K562 (cell line): ENCODE results near the gene C19orf85. TPM values are rescaled to one million over a fixed set of nuclear protein-coding genes. Genes with fewer than 3 reads are reported as not detected.
A peak's percentile ranks its signal among the peaks of the same experiment; 100 is the strongest.

Experiments
- ARID4B ChIP-seq: sonication (generic); formaldehyde crosslinking; IDR thresholded peaks from 2 replicates; pipeline ENCODE4 v1.8.0; 2022; ENCODE audit warnings: mild to moderate bottlenecking, missing genetic modification reagents
- CTCF ChIP-seq, 3 experiments: IDR thresholded peaks in 2 of 3; conservative IDR thresholded peaks in 1 of 3; 2 replicates each; pipeline ENCODE4 v1.5.1; 2011 to 2012; ENCODE audit warnings: low read length in 3 of 3, mild to moderate bottlenecking in 3 of 3, control low read depth in 2 of 3, improper control_type of control experiment in 1 of 3, inconsistent platforms in 1 of 3, low read depth in 1 of 3, mixed read lengths in 1 of 3, moderate library complexity in 1 of 3; ENCODE audit not compliant: insufficient read depth in 2 of 3
- polyA plus RNA-seq, 8 experiments: library from polyadenylated mRNA; depleted of rRNA in 4 of 8; stranded (reverse) in 5 of 8; unstranded in 3 of 8; fragments of >200 nt; fragmentation: Nextera tagmentation in 2 of 8; fragmentation: Illumina TruSeq in 1 of 8; extraction: Ambion mirVana in 2 of 8; extraction: Trizol in 1 of 8; gene quantifications; 2 replicates each; pipeline versions ENCODE4 v1.2.1 to v1.2.3, GENCODE V29; 2011 to 2014; ENCODE audit warnings: inconsistent platforms in 1 of 8, missing spikeins in 1 of 8
- total RNA-seq, 7 experiments: library from RNA; depleted of rRNA in 6 of 7; stranded (reverse); fragments of >200 nt in 6 of 7; fragmentation: Illumina TruSeq in 2 of 7; extraction: Trizol in 2 of 7; gene quantifications; 2 replicates each; pipeline versions ENCODE4 v1.2.1 to v1.2.3, GENCODE V29; 2011 to 2021; ENCODE audit warnings: low replicate concordance in 1 of 7

Gene C19orf85
- total and polyA plus RNA-seq, 9 of the 15 experiments (the other 6 are each of a cell fraction or from before 2014, with no cell fraction given), result not detected

GRCh38 chr19:55418185-55418584, 46.4 kb downstream of the C19orf85 start (continued):
- TF ChIP-seq ARID4B (CRISPR knock-in tag) (peak; percentile 51; the same call in 1 of the 2 replicates), CTCF (IDR thresholded peaks at IDR 0.05 in 2 of 3, conservative IDR thresholded peaks at IDR 0.05 in 1 of 3; ENCODE audit: insufficient read depth in 2 of 3, low read depth in 1 of 3, low read length in 3 of 3) (peak; percentile 76 to 92 (median 82))

Other genes starting within 250 kb of the C19orf85 start
Only the 7 nearest of the 30 such genes appear.
- gene UBE2S, start 57.0 kb downstream of the C19orf85 start, total RNA-seq (2014; rRNA removed), result 959 and 1,305 TPM in 2 replicates
- 35.0 and 65.5 TPM in 2 replicates for gene UBE2S, start 57.0 kb downstream of the C19orf85 start, total RNA-seq (2014; rRNA removed; fragmentation: Illumina TruSeq; extraction: Trizol)
- gene UBE2S, start 57.0 kb downstream of the C19orf85 start, total RNA-seq (2015; rRNA removed; fragmentation: Illumina TruSeq; extraction: Trizol), result 97.3 and 100 TPM in 2 replicates
- gene UBE2S, start 57.0 kb downstream of the C19orf85 start, total RNA-seq (2021), result 390 and 411 TPM in 2 replicates
- 157 and 191 TPM in 2 replicates for gene UBE2S, start 57.0 kb downstream of the C19orf85 start, polyA plus RNA-seq (2011; rRNA removed)
- gene UBE2S, start 57.0 kb downstream of the C19orf85 start, polyA plus RNA-seq (2014; fragmentation: Illumina TruSeq; extraction: Trizol), result 242 and 275 TPM in 2 replicates
- 1 to 10 TPM; 1.5 to 1.6 TPM for gene UBE2S, start 57.0 kb downstream of the C19orf85 start, polyA plus RNA-seq (2014; fragmentation: Nextera tagmentation; extraction: Ambion mirVana)
- 332 and 771 TPM in 2 replicates for gene UBE2S, start 57.0 kb downstream of the C19orf85 start, polyA plus RNA-seq (2014; rRNA removed)
- gene SHISA7, start 21.5 kb downstream of the C19orf85 start, total RNA-seq (2014; rRNA removed), result 0.05 and 0.08 TPM in 2 replicates
- gene SHISA7, start 21.5 kb downstream of the C19orf85 start, total RNA-seq (2014; rRNA removed; fragmentation: Illumina TruSeq; extraction: Trizol), result 0.04 and 0.13 TPM in 2 replicates
- gene SHISA7, start 21.5 kb downstream of the C19orf85 start, total RNA-seq (2015; rRNA removed; fragmentation: Illumina TruSeq; extraction: Trizol), result 0.07 and 0.08 TPM in 2 replicates
- 0.34 and 0.40 TPM in 2 replicates for gene SHISA7, start 21.5 kb downstream of the C19orf85 start, total RNA-seq (2021)
- 0.04 and 0.07 TPM in 2 replicates for gene SHISA7, start 21.5 kb downstream of the C19orf85 start, polyA plus RNA-seq (2011; rRNA removed)
- gene SHISA7, start 21.5 kb downstream of the C19orf85 start, polyA plus RNA-seq (2014; fragmentation: Illumina TruSeq; extraction: Trizol), result 0.36 TPM in 2 replicates
- gene SHISA7, start 21.5 kb downstream of the C19orf85 start, polyA plus RNA-seq (2014; fragmentation: Nextera tagmentation; extraction: Ambion mirVana), result under 1 TPM; 0.01 to 0.03 TPM
- gene SHISA7, start 21.5 kb downstream of the C19orf85 start, polyA plus RNA-seq (2014; rRNA removed), result 0.08 and 0.18 TPM in 2 replicates
- 229 and 491 TPM in 2 replicates for gene ISOC2, start 3.1 kb downstream of the C19orf85 start, total RNA-seq (2014; rRNA removed)
- 16.7 and 26.3 TPM in 2 replicates for gene ISOC2, start 3.1 kb downstream of the C19orf85 start, total RNA-seq (2014; rRNA removed; fragmentation: Illumina TruSeq; extraction: Trizol)
- 99.3 and 105 TPM in 2 replicates for gene ISOC2, start 3.1 kb downstream of the C19orf85 start, total RNA-seq (2015; rRNA removed; fragmentation: Illumina TruSeq; extraction: Trizol)
- gene ISOC2, start 3.1 kb downstream of the C19orf85 start, total RNA-seq (2021), result 135 and 150 TPM in 2 replicates
- 58.3 and 94.6 TPM in 2 replicates for gene ISOC2, start 3.1 kb downstream of the C19orf85 start, polyA plus RNA-seq (2011; rRNA removed)
- gene ISOC2, start 3.1 kb downstream of the C19orf85 start, polyA plus RNA-seq (2014; fragmentation: Illumina TruSeq; extraction: Trizol), result 52.8 and 117 TPM in 2 replicates
- gene ISOC2, start 3.1 kb downstream of the C19orf85 start, polyA plus RNA-seq (2014; fragmentation: Nextera tagmentation; extraction: Ambion mirVana), result 1 to 10 TPM; 1.2 to 6.2 TPM
- gene ISOC2, start 3.1 kb downstream of the C19orf85 start, polyA plus RNA-seq (2014; rRNA removed), result 172 and 196 TPM in 2 replicates
- 3.7 and 5.7 TPM in 2 replicates for gene ZNF628, start 11.9 kb upstream of the C19orf85 start, total RNA-seq (2014; rRNA removed)
- gene ZNF628, start 11.9 kb upstream of the C19orf85 start, total RNA-seq (2014; rRNA removed; fragmentation: Illumina TruSeq; extraction: Trizol), result not detected in 2 replicates
- 0.76 and 1.5 TPM in 2 replicates for gene ZNF628, start 11.9 kb upstream of the C19orf85 start, total RNA-seq (2015; rRNA removed; fragmentation: Illumina TruSeq; extraction: Trizol)
- gene ZNF628, start 11.9 kb upstream of the C19orf85 start, total RNA-seq (2021), result 12.9 and 13.6 TPM in 2 replicates
- 0.18 and 0.37 TPM in 2 replicates for gene ZNF628, start 11.9 kb upstream of the C19orf85 start, polyA plus RNA-seq (2011; rRNA removed)
- 0.13 and 1.1 TPM in 2 replicates for gene ZNF628, start 11.9 kb upstream of the C19orf85 start, polyA plus RNA-seq (2014; fragmentation: Illumina TruSeq; extraction: Trizol)
- not detected for gene ZNF628, start 11.9 kb upstream of the C19orf85 start, polyA plus RNA-seq (2014; fragmentation: Nextera tagmentation; extraction: Ambion mirVana)
- gene ZNF628, start 11.9 kb upstream of the C19orf85 start, polyA plus RNA-seq (2014; rRNA removed), result 3.7 and 6.4 TPM in 2 replicates
- gene NAT14, start 20.4 kb upstream of the C19orf85 start, total RNA-seq (2014; rRNA removed), result 43.8 and 46.5 TPM in 2 replicates
- gene NAT14, start 20.4 kb upstream of the C19orf85 start, total RNA-seq (2014; rRNA removed; fragmentation: Illumina TruSeq; extraction: Trizol), result 14.4 and 21.6 TPM in 2 replicates
- gene NAT14, start 20.4 kb upstream of the C19orf85 start, total RNA-seq (2015; rRNA removed; fragmentation: Illumina TruSeq; extraction: Trizol), result 25.3 and 25.7 TPM in 2 replicates
- 70.6 and 77.0 TPM in 2 replicates for gene NAT14, start 20.4 kb upstream of the C19orf85 start, total RNA-seq (2021)
- 30.3 and 44.3 TPM in 2 replicates for gene NAT14, start 20.4 kb upstream of the C19orf85 start, polyA plus RNA-seq (2011; rRNA removed)
- gene NAT14, start 20.4 kb upstream of the C19orf85 start, polyA plus RNA-seq (2014; fragmentation: Illumina TruSeq; extraction: Trizol), result 26.7 and 33.2 TPM in 2 replicates
- gene NAT14, start 20.4 kb upstream of the C19orf85 start, polyA plus RNA-seq (2014; fragmentation: Nextera tagmentation; extraction: Ambion mirVana), result 1 to 10 TPM; 2.4 to 4.6 TPM
- gene NAT14, start 20.4 kb upstream of the C19orf85 start, polyA plus RNA-seq (2014; rRNA removed), result 61.7 and 62.8 TPM in 2 replicates
- gene SSC5D, start 23.7 kb upstream of the C19orf85 start, total RNA-seq (2014; rRNA removed), result 0.14 and 0.20 TPM in 2 replicates
- gene SSC5D, start 23.7 kb upstream of the C19orf85 start, total RNA-seq (2014; rRNA removed; fragmentation: Illumina TruSeq; extraction: Trizol), result 0.03 and 0.04 TPM in 2 replicates
- 0.15 and 0.18 TPM in 2 replicates for gene SSC5D, start 23.7 kb upstream of the C19orf85 start, total RNA-seq (2015; rRNA removed; fragmentation: Illumina TruSeq; extraction: Trizol)
- gene SSC5D, start 23.7 kb upstream of the C19orf85 start, total RNA-seq (2021), result 0.67 and 0.71 TPM in 2 replicates
- 0.07 and 0.12 TPM in 2 replicates for gene SSC5D, start 23.7 kb upstream of the C19orf85 start, polyA plus RNA-seq (2011; rRNA removed)
- 0.19 TPM in 2 replicates for gene SSC5D, start 23.7 kb upstream of the C19orf85 start, polyA plus RNA-seq (2014; fragmentation: Illumina TruSeq; extraction: Trizol)
- gene SSC5D, start 23.7 kb upstream of the C19orf85 start, polyA plus RNA-seq (2014; fragmentation: Nextera tagmentation; extraction: Ambion mirVana), result not detected
- 0.08 and 0.09 TPM in 2 replicates for gene SSC5D, start 23.7 kb upstream of the C19orf85 start, polyA plus RNA-seq (2014; rRNA removed)
- not detected in 2 replicates for gene SBK2, start 72.4 kb upstream of the C19orf85 start, total RNA-seq (2014; rRNA removed)
- gene SBK2, start 72.4 kb upstream of the C19orf85 start, total RNA-seq (2014; rRNA removed; fragmentation: Illumina TruSeq; extraction: Trizol), result not detected in 2 replicates
- not detected in 2 replicates for gene SBK2, start 72.4 kb upstream of the C19orf85 start, total RNA-seq (2015; rRNA removed; fragmentation: Illumina TruSeq; extraction: Trizol)
- not detected in 2 replicates for gene SBK2, start 72.4 kb upstream of the C19orf85 start, total RNA-seq (2021)
- gene SBK2, start 72.4 kb upstream of the C19orf85 start, polyA plus RNA-seq (2011; rRNA removed), result not detected in 2 replicates
- gene SBK2, start 72.4 kb upstream of the C19orf85 start, polyA plus RNA-seq (2014; fragmentation: Illumina TruSeq; extraction: Trizol), result not detected in 2 replicates
- gene SBK2, start 72.4 kb upstream of the C19orf85 start, polyA plus RNA-seq (2014; fragmentation: Nextera tagmentation; extraction: Ambion mirVana), result not detected
- gene SBK2, start 72.4 kb upstream of the C19orf85 start, polyA plus RNA-seq (2014; rRNA removed), result not detected in 2 replicates